Upper lobe of left lung (tissue), 4 donors: Measurements from ENCODE around the gene HMGB1.

Experiments used
- CTCF ChIP-seq, 6 experiments: fragments of 450-650 bp in 4 of 6; fragments of 200-600 bp in 2 of 6; sonication (generic) in 2 of 6; IDR thresholded peaks; one replicate each; pipeline ENCODE4 v1.5.1; 2016 to 2019; ENCODE audit warnings: antibody characterized with exemption in 6 of 6
- EP300 ChIP-seq, 4 donors: sonication (generic); formaldehyde crosslinking; IDR thresholded peaks; one replicate each; pipeline ENCODE4 v1.5.1; 2017; ENCODE audit warnings: antibody characterized with exemption in 4 of 4, control low read depth in 2 of 4
- POLR2A ChIP-seq, 4 donors: fragments of 450-650 bp; IDR thresholded peaks; one replicate each; pipeline ENCODE4 v1.5.1; 2016 to 2017; ENCODE audit warnings: antibody characterized with exemption in 4 of 4, mild to moderate bottlenecking in 2 of 4

GRCh38 chr13:30446126-30446500, 19.6 kb downstream of the HMGB1 start:
- no peak for TF ChIP-seq EP300 (IDR thresholded peaks at IDR 0.05)
- TF ChIP-seq POLR2A (IDR thresholded peaks at IDR 0.05), result no peak
- TF ChIP-seq CTCF (IDR thresholded peaks at IDR 0.05), result no peak
